Panc1 (cell line): ENCODE results near the gene GSTO2.

Experiments used
- CTCF ChIP-seq: fragments of 450-650 bp; IDR thresholded peaks from 2 replicates; pipeline ENCODE4 v1.5.1; 2017; ENCODE audit warnings: mild to moderate bottlenecking
- POLR2AphosphoS5 ChIP-seq: IDR thresholded peaks from 2 replicates; pipeline ENCODE4 v1.6.1; 2012; ENCODE audit warnings: mild to moderate bottlenecking, low read depth, low read length, moderate library complexity
- SIN3A ChIP-seq: IDR thresholded peaks from 2 replicates; pipeline ENCODE4 v1.6.1; 2012; ENCODE audit warnings: low read depth, mild to moderate bottlenecking, low read length, moderate library complexity, borderline replicate concordance; ENCODE audit not compliant: insufficient read depth
- TCF7L2 ChIP-seq: IDR thresholded peaks from 2 replicates; pipeline ENCODE4 v1.6.1; 2011; ENCODE audit warnings: mild to moderate bottlenecking, low read depth, low read length, inconsistent platforms

DNA sequence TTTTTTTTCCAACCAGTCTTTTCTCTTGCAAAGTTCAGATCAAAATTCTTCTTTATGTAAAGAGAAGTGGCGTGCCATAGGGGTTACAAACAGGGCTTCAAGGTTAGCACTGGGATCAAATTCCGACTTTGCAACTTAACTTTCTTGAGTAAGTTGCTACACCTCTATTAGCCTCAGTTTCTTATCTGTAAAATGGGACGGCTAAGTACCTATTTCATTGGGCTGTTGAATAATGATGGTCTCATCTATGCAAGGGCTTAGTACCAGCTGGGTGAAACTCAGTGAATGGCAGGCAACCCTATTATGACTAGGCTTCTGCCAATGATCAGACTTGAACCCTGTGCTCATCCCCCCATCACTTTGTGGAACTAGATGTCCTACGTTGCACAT is 35.4 kb downstream of the GSTO2 start:
- no peak for TF ChIP-seq CTCF
- TF ChIP-seq POLR2AphosphoS5, result no peak
- TF ChIP-seq SIN3A, result no peak
- no peak for TF ChIP-seq TCF7L2
